ENCODE results near the gene STXBP4.

- TF ChIP-seq, protein P1, sequence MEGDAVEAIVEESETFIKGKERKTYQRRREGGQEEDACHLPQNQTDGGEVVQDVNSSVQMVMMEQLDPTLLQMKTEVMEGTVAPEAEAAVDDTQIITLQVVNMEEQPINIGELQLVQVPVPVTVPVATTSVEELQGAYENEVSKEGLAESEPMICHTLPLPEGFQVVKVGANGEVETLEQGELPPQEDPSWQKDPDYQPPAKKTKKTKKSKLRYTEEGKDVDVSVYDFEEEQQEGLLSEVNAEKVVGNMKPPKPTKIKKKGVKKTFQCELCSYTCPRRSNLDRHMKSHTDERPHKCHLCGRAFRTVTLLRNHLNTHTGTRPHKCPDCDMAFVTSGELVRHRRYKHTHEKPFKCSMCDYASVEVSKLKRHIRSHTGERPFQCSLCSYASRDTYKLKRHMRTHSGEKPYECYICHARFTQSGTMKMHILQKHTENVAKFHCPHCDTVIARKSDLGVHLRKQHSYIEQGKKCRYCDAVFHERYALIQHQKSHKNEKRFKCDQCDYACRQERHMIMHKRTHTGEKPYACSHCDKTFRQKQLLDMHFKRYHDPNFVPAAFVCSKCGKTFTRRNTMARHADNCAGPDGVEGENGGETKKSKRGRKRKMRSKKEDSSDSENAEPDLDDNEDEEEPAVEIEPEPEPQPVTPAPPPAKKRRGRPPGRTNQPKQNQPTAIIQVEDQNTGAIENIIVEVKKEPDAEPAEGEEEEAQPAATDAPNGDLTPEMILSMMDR (conservative IDR thresholded peaks at IDR 0.05; ENCODE audit: low read depth in 2 of 2): no peak
- TF ChIP-seq REST (IDR thresholded peaks at IDR 0.05; ENCODE audit: unreplicated experiment) (no peak), EZH2 (IDR thresholded peaks at IDR 0.05; ENCODE audit: low read depth, unreplicated experiment) (no peak), ZNF114 (CRISPR knock-in tag; IDR thresholded peaks at IDR 0.05) (no peak), NANOG (IDR thresholded peaks at IDR 0.05; ENCODE audit: borderline replicate concordance) (no peak), POLR2AphosphoS5 (IDR thresholded peaks at IDR 0.05; ENCODE audit: low read depth) (no peak), CREB1 (CRISPR knock-in tag; IDR thresholded peaks at IDR 0.05; ENCODE audit: low read depth) (no peak), EZH2phosphoT487 (IDR thresholded peaks at IDR 0.05; ENCODE audit: unreplicated experiment) (no peak), ZNF331 (CRISPR knock-in tag; IDR thresholded peaks at IDR 0.05; ENCODE audit: low read depth) (no peak), JUNB (IDR thresholded peaks at IDR 0.05; ENCODE audit: unreplicated experiment) (no peak)
- TF ChIP-seq, protein P2, sequence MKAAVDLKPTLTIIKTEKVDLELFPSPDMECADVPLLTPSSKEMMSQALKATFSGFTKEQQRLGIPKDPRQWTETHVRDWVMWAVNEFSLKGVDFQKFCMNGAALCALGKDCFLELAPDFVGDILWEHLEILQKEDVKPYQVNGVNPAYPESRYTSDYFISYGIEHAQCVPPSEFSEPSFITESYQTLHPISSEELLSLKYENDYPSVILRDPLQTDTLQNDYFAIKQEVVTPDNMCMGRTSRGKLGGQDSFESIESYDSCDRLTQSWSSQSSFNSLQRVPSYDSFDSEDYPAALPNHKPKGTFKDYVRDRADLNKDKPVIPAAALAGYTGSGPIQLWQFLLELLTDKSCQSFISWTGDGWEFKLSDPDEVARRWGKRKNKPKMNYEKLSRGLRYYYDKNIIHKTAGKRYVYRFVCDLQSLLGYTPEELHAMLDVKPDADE (IDR thresholded peaks at IDR 0.05): no peak
- TF ChIP-seq, protein P3, sequence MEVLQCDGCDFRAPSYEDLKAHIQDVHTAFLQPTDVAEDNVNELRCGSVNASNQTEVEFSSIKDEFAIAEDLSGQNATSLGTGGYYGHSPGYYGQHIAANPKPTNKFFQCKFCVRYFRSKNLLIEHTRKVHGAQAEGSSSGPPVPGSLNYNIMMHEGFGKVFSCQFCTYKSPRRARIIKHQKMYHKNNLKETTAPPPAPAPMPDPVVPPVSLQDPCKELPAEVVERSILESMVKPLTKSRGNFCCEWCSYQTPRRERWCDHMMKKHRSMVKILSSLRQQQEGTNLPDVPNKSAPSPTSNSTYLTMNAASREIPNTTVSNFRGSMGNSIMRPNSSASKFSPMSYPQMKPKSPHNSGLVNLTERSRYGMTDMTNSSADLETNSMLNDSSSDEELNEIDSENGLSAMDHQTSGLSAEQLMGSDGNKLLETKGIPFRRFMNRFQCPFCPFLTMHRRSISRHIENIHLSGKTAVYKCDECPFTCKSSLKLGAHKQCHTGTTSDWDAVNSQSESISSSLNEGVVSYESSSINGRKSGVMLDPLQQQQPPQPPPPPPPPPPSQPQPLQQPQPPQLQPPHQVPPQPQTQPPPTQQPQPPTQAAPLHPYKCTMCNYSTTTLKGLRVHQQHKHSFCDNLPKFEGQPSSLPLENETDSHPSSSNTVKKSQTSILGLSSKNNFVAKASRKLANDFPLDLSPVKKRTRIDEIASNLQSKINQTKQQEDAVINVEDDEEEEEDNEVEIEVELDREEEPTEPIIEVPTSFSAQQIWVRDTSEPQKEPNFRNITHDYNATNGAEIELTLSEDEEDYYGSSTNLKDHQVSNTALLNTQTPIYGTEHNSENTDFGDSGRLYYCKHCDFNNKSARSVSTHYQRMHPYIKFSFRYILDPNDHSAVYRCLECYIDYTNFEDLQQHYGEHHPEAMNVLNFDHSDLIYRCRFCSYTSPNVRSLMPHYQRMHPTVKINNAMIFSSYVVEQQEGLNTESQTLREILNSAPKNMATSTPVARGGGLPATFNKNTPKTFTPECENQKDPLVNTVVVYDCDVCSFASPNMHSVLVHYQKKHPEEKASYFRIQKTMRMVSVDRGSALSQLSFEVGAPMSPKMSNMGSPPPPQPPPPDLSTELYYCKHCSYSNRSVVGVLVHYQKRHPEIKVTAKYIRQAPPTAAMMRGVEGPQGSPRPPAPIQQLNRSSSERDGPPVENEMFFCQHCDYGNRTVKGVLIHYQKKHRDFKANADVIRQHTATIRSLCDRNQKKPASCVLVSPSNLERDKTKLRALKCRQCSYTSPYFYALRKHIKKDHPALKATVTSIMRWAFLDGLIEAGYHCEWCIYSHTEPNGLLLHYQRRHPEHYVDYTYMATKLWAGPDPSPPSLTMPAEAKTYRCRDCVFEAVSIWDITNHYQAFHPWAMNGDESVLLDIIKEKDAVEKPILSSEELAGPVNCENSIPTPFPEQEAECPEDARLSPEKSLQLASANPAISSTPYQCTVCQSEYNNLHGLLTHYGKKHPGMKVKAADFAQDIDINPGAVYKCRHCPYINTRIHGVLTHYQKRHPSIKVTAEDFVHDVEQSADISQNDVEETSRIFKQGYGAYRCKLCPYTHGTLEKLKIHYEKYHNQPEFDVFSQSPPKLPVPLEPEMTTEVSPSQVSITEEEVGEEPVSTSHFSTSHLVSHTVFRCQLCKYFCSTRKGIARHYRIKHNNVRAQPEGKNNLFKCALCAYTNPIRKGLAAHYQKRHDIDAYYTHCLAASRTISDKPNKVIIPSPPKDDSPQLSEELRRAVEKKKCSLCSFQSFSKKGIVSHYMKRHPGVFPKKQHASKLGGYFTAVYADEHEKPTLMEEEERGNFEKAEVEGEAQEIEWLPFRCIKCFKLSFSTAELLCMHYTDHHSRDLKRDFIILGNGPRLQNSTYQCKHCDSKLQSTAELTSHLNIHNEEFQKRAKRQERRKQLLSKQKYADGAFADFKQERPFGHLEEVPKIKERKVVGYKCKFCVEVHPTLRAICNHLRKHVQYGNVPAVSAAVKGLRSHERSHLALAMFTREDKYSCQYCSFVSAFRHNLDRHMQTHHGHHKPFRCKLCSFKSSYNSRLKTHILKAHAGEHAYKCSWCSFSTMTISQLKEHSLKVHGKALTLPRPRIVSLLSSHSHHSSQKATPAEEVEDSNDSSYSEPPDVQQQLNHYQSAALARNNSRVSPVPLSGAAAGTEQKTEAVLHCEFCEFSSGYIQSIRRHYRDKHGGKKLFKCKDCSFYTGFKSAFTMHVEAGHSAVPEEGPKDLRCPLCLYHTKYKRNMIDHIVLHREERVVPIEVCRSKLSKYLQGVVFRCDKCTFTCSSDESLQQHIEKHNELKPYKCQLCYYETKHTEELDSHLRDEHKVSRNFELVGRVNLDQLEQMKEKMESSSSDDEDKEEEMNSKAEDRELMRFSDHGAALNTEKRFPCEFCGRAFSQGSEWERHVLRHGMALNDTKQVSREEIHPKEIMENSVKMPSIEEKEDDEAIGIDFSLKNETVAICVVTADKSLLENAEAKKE (CRISPR knock-in tag; IDR thresholded peaks at IDR 0.05): no peak
These were observed 14.7 kb downstream of the STXBP4 start for GRCh38 chr17:54983260-54983659.
